ENCODE measurements around the gene EFCAB11.

GRCh38 chr14:89959853-89960445 is 5.4 kb upstream of the EFCAB11 start:
- TF ChIP-seq CTCF (IDR thresholded peaks at IDR 0.05) (no peak), POLR2A (IDR thresholded peaks at IDR 0.05) (no peak)
